Measurements from ENCODE around the gene TALDO1. TPM values are rescaled to one million over a fixed set of nuclear protein-coding genes. Genes with fewer than 3 reads are reported as not detected.

Gene TALDO1
- total RNA-seq, 1 experiment from 2014 or later, result 137 TPM

DNA sequence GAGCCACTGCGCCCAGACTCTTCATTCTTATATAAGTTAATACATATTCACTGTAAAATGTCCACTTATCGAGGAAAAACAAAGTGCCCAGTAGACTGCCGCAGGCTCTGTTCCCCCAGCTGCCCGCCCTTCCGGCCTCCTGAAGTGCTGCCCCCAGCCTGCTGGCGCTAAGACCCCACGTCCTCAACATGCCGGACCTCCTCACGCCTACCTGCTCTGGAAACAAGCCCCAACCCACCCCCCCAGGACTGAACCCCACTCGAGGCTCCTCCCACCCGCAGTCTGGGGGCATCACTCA, 28.9 kb downstream of the TALDO1 start:
- peaks cover 11% of the 10 kb centered on the region for H3K4me1 Mint-ChIP-seq (ENCODE audit: insufficient read depth, unreplicated experiment)
- TF ChIP-seq, protein P1, sequence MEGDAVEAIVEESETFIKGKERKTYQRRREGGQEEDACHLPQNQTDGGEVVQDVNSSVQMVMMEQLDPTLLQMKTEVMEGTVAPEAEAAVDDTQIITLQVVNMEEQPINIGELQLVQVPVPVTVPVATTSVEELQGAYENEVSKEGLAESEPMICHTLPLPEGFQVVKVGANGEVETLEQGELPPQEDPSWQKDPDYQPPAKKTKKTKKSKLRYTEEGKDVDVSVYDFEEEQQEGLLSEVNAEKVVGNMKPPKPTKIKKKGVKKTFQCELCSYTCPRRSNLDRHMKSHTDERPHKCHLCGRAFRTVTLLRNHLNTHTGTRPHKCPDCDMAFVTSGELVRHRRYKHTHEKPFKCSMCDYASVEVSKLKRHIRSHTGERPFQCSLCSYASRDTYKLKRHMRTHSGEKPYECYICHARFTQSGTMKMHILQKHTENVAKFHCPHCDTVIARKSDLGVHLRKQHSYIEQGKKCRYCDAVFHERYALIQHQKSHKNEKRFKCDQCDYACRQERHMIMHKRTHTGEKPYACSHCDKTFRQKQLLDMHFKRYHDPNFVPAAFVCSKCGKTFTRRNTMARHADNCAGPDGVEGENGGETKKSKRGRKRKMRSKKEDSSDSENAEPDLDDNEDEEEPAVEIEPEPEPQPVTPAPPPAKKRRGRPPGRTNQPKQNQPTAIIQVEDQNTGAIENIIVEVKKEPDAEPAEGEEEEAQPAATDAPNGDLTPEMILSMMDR (IDR thresholded peaks at IDR 0.05; ENCODE audit: unreplicated experiment), result no peak
- peak overlapping the region; percentile 81 for H3K27ac Mint-ChIP-seq (ENCODE audit: low read depth, unreplicated experiment)
- DNase-seq (ENCODE audit: unreplicated experiment), result no peak
- H3K36me3 Mint-ChIP-seq (ENCODE audit: insufficient read depth, unreplicated experiment), result peaks cover 38% of the 10 kb centered on the region
- POLR2A ChIA-PET, result interaction anchor here (0.6 to 4.8 kb wide), 16 partner anchors 12 to 568 kb away, joined by 3 to 42 read pairs (median 6); partner anchors contain the start of genes DEAF1, EPS8L2, PHRF1 and PIDD1
- intact Hi-C loops (cut with micrococcal nuclease), result no loop called here
- H3K4me3 Mint-ChIP-seq (ENCODE audit: unreplicated experiment), result peak overlapping the region; percentile 85
- CTCF ChIA-PET, result interaction anchor here (0.7 to 2.2 kb wide), 3 partner anchors 10 to 35 kb away, joined by 3 to 10 read pairs (median 5); no protein-coding TSS in a partner anchor
- no peaks in the 10 kb centered on the region for H3K27me3 Mint-ChIP-seq (ENCODE audit: insufficient read depth, unreplicated experiment)
- BruUV-seq (replicated peaks), result no TSS peak
- no peaks in the 10 kb centered on the region for H3K9me3 Mint-ChIP-seq (ENCODE audit: unreplicated experiment)

DNA sequence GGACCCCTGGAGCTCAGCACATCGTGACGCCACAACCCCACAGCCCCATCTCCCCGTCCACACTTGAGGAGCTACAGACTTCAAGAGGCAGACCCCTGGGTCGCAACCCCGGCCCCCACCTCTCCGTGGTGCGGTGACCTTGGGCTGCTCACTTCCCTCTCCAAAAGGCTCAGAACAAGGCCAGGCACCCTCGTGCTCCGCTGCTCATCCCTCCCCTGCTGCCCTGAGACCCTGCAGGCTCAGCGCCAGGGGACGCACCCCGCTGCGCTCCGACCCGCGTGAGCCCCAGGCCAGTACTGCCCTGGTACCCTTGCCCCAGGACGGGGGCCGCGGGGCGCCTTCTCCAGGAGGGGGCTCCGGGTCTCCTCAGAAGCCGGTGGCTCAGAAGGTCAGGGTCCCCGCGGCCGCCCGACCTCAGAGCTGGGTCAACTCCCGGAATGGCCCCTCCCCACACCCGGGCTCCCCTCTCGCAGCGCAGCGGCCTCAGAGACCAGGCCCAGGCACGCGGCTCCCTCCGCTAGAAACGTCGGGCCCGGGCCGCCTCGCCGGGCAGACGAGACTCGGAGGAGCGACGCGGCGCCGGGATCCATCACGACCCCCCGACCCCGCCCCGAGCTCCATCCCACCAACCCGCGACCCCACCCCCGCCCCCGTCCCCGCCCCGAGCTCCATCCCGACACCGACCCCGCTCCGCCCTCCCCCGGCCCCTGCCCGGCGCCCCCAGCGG, 29.5 kb downstream of the TALDO1 start:
- intact Hi-C loops (cut with micrococcal nuclease), result no loop called here
- Mint-ChIP-seq H3K4me1 (ENCODE audit: insufficient read depth, unreplicated experiment) (peaks cover 11% of the 10 kb centered on the region), H3K27ac (ENCODE audit: low read depth, unreplicated experiment) (peak overlapping the region; percentile 81), H3K27me3 (ENCODE audit: insufficient read depth, unreplicated experiment) (no peaks in the 10 kb centered on the region), H3K36me3 (ENCODE audit: insufficient read depth, unreplicated experiment) (peaks cover 38% of the 10 kb centered on the region), H3K9me3 (ENCODE audit: unreplicated experiment) (no peaks in the 10 kb centered on the region), H3K4me3 (ENCODE audit: unreplicated experiment) (peak overlapping the region; percentile 85)
- DNase-seq (ENCODE audit: unreplicated experiment), result no peak
- POLR2A ChIA-PET, result interaction anchor here (0.6 to 4.8 kb wide), 18 partner anchors 9 to 569 kb away, joined by 3 to 42 read pairs (median 5); partner anchors contain the start of genes DEAF1, EPS8L2, PHRF1 and PIDD1
- CTCF ChIA-PET, result interaction anchor here (1.2 to 2.2 kb wide), 2 partner anchors 11 to 22 kb away, joined by 5 to 10 read pairs; no protein-coding TSS in a partner anchor
- no TSS peak for BruUV-seq (replicated peaks)
- TF ChIP-seq, protein P1 (IDR thresholded peaks at IDR 0.05; ENCODE audit: unreplicated experiment), result no peak

DNA sequence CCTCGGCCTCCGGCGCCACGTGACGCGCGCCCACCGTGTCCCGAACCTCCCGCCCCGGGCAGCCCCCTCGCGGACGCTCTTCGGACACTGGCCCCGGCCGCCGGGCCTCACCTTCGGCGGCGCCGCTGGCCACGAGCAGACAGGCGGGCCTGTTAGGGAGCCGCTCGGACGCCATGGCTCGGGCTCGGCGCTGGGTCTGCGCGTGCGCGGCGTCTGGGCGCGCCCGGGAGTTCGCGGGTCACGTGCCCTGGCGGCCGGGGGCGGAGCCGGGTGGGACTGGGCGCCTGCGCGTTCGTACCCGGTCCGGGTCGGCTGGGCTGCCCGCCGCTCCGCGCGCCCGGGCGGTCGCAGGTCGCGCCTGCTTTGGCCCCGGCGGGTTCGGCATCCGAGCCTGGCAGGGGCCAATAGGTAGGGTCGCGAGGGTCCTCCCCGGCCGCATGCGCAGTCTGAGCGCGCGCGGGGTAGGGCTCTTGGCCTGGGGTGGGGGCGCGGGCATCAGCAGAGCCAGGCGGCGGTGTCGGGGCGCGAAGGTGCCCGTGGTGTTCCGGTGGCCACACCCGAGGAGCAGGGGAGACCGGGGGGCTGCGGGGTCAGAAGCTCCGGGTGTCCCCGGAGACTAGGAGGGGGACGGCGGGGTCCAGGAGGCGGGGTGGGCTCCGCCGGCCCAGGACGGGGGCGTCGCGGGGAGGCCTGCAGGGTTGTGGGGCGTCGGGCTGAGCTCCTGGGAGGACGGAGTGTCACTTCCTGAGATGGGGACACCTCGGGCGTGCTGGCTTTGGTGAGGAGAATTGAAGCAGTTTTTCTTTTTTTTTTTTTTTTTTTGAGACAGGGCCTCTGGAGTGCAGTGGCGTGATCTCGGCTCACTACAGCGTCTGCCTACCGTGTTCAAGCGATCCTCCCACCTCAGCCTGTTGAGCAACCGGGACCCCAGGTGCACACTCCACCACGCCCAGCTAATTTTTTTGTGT, 30.3 kb downstream of the TALDO1 start, which contains the start of gene GATD1:
GATD1 (minus strand) TSS at position 200 of the 968 bp plus-strand sequence; CDS start at position 175, 25 bp downstream.
- Mint-ChIP-seq H3K27me3 (ENCODE audit: insufficient read depth, unreplicated experiment) (no peaks in the 10 kb centered on the region), H3K4me3 (ENCODE audit: unreplicated experiment) (peak within 1 kb of the TSS; percentile 85), H3K4me1 (ENCODE audit: insufficient read depth, unreplicated experiment) (peaks cover 11% of the 10 kb centered on the region), H3K9me3 (ENCODE audit: unreplicated experiment) (no peaks in the 10 kb centered on the region), H3K36me3 (ENCODE audit: insufficient read depth, unreplicated experiment) (peaks cover 31% of the 10 kb centered on the region), H3K27ac (ENCODE audit: low read depth, unreplicated experiment) (peak within 1 kb of the TSS; percentile 81)
- ChIA-PET CTCF (interaction anchor here (0.6 to 1.2 kb wide), 2 partner anchors 22 to 32 kb away, joined by 3 to 5 read pairs; partner anchors contain the start of gene RPLP2), POLR2A (interaction anchor here (0.5 to 4.8 kb wide), 15 partner anchors 8 to 472 kb away, joined by 3 to 42 read pairs (median 5); partner anchors contain the start of genes EPS8L2, PNPLA2, RPLP2 and TALDO1)
- peak; percentile 84 for DNase-seq (ENCODE audit: unreplicated experiment)
- intact Hi-C loops (cut with micrococcal nuclease), result no loop called here
- BruUV-seq (replicated peaks), result no TSS peak
- TF ChIP-seq, protein P1 (IDR thresholded peaks at IDR 0.05; ENCODE audit: unreplicated experiment), result no peak

All from MCF 10A (cell line).